OCI-LY7 (cell line): Measurements from ENCODE around the gene HSPA12A. TPM values are rescaled to one million over a fixed set of nuclear protein-coding genes. Genes with fewer than 3 reads are reported as not detected.

Source experiments
- BruUV-seq: library from RNA; stranded (reverse); fragments of 400-500 nt; replicated peaks from 2 replicates; lab custom pipeline; 2021; lab: Mats Ljungman, UMichigan
- CTCF ChIA-PET: fragments of 300-600 bp; sonication (Branson Sonifier 250); formaldehyde crosslinking; loops from one replicate; lab custom pipeline; 2022; ENCODE audit warnings: antibody characterized with exemption; ENCODE audit not compliant: unreplicated experiment; lab: Charles Lee
- POLR2A ChIA-PET: fragments of 300-600 bp; sonication (Branson Sonifier 250); formaldehyde crosslinking; loops from one replicate; lab custom pipeline; 2022; ENCODE audit warnings: antibody characterized with exemption; lab: Charles Lee
- DNase-seq: peaks from one replicate; pipeline ENCODE4 v3.0.0-alpha.2; 2015; ENCODE audit warnings: low spot score
- H2AFZ ChIP-seq: fragments of 200-600 bp; sonication (generic), shearing (Covaris generic); 2 replicates; pipeline ENCODE4 v1.6.1; 2014; ENCODE audit warnings: mild to moderate bottlenecking, antibody characterized with exemption, low read length, moderate library complexity
- H3K27ac ChIP-seq: fragments of 200-600 bp; sonication (generic); 2 replicates; pipeline ENCODE4 v1.5.1; 2014; ENCODE audit warnings: mixed run types, low read depth, mild to moderate bottlenecking, moderate library complexity, low read length, inconsistent platforms; ENCODE audit not compliant: poor library complexity, severe bottlenecking
- H3K36me3 ChIP-seq: fragments of 200-600 bp; sonication (generic); 2 replicates; pipeline ENCODE4 v1.6.1; 2014; ENCODE audit warnings: mild to moderate bottlenecking, antibody characterized with exemption, low read length, moderate library complexity, mixed read lengths; ENCODE audit not compliant: insufficient read depth
- H3K4me1 ChIP-seq: fragments of 200-600 bp; sonication (generic); 2 replicates; pipeline ENCODE4 v1.5.1; 2014; ENCODE audit warnings: mild to moderate bottlenecking, low read length; ENCODE audit not compliant: insufficient read depth, poor library complexity, severe bottlenecking
- H3K4me2 ChIP-seq: fragments of 200-600 bp; sonication (generic); 2 replicates; pipeline ENCODE4 v1.6.1; 2014; ENCODE audit warnings: mild to moderate bottlenecking, low read length
- H3K4me3 ChIP-seq: fragments of 200-600 bp; sonication (generic); 2 replicates; pipeline ENCODE4 v1.5.1; 2014; ENCODE audit warnings: mild to moderate bottlenecking, low read depth, low read length; ENCODE audit not compliant: poor library complexity, severe bottlenecking
- H3K79me2 ChIP-seq: fragments of 200-600 bp; sonication (generic); 2 replicates; pipeline ENCODE4 v1.6.1; 2016; ENCODE audit warnings: low read depth, mild to moderate bottlenecking, low read length, moderate library complexity, mixed read lengths; ENCODE audit not compliant: insufficient read depth
- H3K9me2 ChIP-seq: fragments of 200-600 bp; sonication (generic); 2 replicates; pipeline ENCODE4 v1.6.1; 2016; ENCODE audit warnings: mild to moderate bottlenecking, low read length, mixed read lengths; ENCODE audit not compliant: insufficient read depth
- H3K9me3 ChIP-seq: fragments of 200-600 bp; sonication (generic); 2 replicates; pipeline ENCODE4 v1.6.1; 2014; ENCODE audit warnings: mild to moderate bottlenecking, mixed run types, low read length, mixed read lengths
- H4K20me1 ChIP-seq: fragments of 200-600 bp; sonication (generic); 2 replicates; pipeline ENCODE4 v1.6.1; 2014; ENCODE audit warnings: mild to moderate bottlenecking, antibody characterized with exemption, low read length, moderate library complexity, mixed read lengths; ENCODE audit not compliant: insufficient read depth
- EZH2phosphoT487 ChIP-seq: fragments of 200-600 bp; sonication (generic); IDR thresholded peaks from 2 replicates; pipeline ENCODE4 v1.6.1; 2018; ENCODE audit warnings: low read depth, borderline replicate concordance, mild to moderate bottlenecking, mixed run types, antibody characterized with exemption, low read length, moderate library complexity, mixed read lengths
- intact Hi-C: fragments of 100-400 bp; cut with micrococcal nuclease; formaldehyde crosslinking; loops from one replicate; pipeline ENCODE4 v1.10.0; 2022; ENCODE audit not compliant: unreplicated experiment
- total RNA-seq, 2 experiments: library from RNA; depleted of rRNA in 1 of 2; stranded (reverse); fragments of >200 nt in 1 of 2; shearing (Covaris generic) in 1 of 2; gene quantifications; 2 replicates each; pipeline ENCODE4 v1.2.3, GENCODE V29; 2014 to 2022
- TF ChIP-seq, protein P1 (sequence below): fragments of 200-600 bp; sonication (generic); conservative IDR thresholded peaks from 2 replicates; pipeline ENCODE4 v1.5.1; 2014; ENCODE audit warnings: mild to moderate bottlenecking, antibody characterized with exemption, low read length, moderate library complexity, mixed read lengths

Gene HSPA12A
- total RNA-seq, 2 experiments from 2014 or later: 3.7 TPM; not detected in 1

DNA sequence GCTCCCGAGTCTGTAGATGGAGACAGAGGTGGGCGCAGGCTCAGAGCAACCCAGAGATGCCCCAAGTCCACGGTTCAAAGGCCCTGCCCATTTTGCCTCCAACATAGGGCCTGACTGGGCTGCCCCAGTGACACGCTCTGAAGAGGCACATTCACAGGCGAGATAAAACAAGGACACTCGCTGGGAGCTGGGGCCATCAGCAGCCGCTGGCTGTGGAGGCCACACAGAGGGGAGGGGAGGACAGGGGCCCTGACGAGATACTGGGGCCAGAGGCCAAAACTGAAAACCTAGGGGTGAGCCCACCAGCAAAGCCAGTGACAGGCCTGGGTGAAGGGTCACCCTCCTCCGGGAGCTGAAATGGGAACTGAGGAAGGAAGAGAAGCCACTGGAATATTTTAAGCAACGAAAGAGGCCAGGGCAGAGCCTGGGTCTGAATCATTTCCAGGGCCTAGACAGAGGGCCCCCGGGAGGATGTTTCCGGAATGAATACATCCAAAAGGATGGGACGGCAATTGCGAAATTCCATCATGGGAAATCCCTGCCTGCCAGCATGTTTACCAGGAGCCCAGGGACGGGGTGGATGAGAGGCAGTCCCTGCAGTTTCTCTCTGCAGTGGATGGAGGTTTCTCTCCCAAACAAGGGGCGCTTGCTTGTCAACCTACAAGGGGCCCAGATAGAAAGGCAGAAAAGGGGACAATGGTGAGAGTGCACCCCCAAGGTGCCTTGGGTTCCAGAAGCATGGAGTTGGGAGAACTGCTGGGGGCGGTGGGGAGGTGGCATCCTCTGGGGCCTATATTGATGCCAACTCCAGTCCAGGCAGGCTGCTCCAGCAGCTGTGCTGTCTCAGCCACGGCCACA lies 29.0 kb upstream of the HSPA12A start:
- no peak overlapping the region for H3K4me2 ChIP-seq
- H3K9me2 ChIP-seq: no peaks in the 10 kb centered on the region
- CTCF ChIA-PET: no interaction called here
- no peaks in the 10 kb centered on the region for H3K9me3 ChIP-seq
- BruUV-seq: no TSS peak
- no peak overlapping the region for H3K4me3 ChIP-seq
- DNase-seq: no peak
- no peaks in the 10 kb centered on the region for H4K20me1 ChIP-seq
- POLR2A ChIA-PET: no interaction called here
- no peaks in the 10 kb centered on the region for H3K36me3 ChIP-seq
- H3K79me2 ChIP-seq: no peaks in the 10 kb centered on the region
- H2AFZ ChIP-seq: no peak overlapping the region
- H3K4me1 ChIP-seq: no peaks in the 10 kb centered on the region
- TF ChIP-seq, protein P1, sequence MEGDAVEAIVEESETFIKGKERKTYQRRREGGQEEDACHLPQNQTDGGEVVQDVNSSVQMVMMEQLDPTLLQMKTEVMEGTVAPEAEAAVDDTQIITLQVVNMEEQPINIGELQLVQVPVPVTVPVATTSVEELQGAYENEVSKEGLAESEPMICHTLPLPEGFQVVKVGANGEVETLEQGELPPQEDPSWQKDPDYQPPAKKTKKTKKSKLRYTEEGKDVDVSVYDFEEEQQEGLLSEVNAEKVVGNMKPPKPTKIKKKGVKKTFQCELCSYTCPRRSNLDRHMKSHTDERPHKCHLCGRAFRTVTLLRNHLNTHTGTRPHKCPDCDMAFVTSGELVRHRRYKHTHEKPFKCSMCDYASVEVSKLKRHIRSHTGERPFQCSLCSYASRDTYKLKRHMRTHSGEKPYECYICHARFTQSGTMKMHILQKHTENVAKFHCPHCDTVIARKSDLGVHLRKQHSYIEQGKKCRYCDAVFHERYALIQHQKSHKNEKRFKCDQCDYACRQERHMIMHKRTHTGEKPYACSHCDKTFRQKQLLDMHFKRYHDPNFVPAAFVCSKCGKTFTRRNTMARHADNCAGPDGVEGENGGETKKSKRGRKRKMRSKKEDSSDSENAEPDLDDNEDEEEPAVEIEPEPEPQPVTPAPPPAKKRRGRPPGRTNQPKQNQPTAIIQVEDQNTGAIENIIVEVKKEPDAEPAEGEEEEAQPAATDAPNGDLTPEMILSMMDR: no peak
- TF ChIP-seq EZH2phosphoT487: no peak
- H3K27ac ChIP-seq: no peak overlapping the region
- intact Hi-C loops: no loop called here

DNA sequence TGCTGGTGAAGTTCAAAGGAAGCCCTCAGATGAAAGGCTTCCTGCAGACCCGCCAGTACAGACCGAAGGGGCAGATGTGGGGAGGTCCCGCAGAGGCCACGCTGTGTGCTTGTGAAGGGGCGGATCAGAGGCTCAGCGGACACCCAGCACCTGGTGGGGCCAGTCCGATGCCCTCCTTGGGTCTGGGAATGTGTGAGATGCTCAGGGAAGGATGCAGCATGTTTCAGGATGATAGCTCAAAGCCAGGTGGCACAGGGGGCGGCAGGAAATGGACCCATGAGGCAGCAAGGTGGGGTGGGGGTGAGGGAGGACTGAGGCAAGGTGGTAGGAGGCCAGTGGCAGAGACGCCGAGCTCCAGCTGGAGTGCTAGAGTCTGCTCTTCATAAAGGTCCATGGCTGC lies 27.9 kb upstream of the HSPA12A start:
- Histone ChIP-seq H2AFZ (no peak overlapping the region), H3K4me3 (no peak overlapping the region), H3K36me3 (no peaks in the 10 kb centered on the region), H4K20me1 (no peaks in the 10 kb centered on the region), H3K79me2 (no peaks in the 10 kb centered on the region), H3K9me3 (no peaks in the 10 kb centered on the region), H3K4me2 (no peak overlapping the region), H3K4me1 (no peaks in the 10 kb centered on the region), H3K9me2 (no peaks in the 10 kb centered on the region), H3K27ac (no peak overlapping the region)
- ChIA-PET CTCF (no interaction called here), POLR2A (no interaction called here)
- no peak for TF ChIP-seq EZH2phosphoT487
- TF ChIP-seq, protein P1: no peak
- intact Hi-C loops: no loop called here
- BruUV-seq: no TSS peak
- DNase-seq: no peak

DNA sequence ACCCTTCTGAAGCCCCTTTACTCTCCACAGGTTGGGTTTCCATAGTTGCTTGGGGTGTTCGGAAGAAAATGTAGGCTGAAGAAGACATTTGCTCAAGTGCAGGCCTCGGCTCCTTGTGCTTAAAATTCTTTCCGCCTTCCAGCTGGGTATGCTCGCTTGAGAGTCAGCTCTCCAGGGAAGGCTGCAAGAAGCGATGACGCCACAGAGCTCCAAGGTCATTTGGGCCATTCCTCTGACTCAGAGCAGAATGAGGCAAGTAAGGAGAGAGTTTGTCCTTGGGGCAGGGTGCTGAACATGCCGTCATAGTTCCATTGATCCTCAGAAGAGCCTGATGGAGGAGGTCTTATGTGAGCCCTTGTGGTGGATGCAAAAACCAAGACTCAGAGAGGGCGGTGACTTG lies 27.4 kb upstream of the HSPA12A start:
- TF ChIP-seq, protein P1: no peak
- no peak for TF ChIP-seq EZH2phosphoT487
- ChIA-PET CTCF (no interaction called here), POLR2A (no interaction called here)
- Histone ChIP-seq H4K20me1 (no peaks in the 10 kb centered on the region), H3K4me2 (no peak overlapping the region), H3K9me3 (no peaks in the 10 kb centered on the region), H2AFZ (no peak overlapping the region), H3K9me2 (no peaks in the 10 kb centered on the region), H3K27ac (no peak overlapping the region), H3K36me3 (no peaks in the 10 kb centered on the region), H3K4me3 (no peak overlapping the region), H3K4me1 (no peaks in the 10 kb centered on the region), H3K79me2 (no peaks in the 10 kb centered on the region)
- BruUV-seq: no TSS peak
- no peak for DNase-seq
- intact Hi-C loops: no loop called here
